GM20000 (cell line): Measurements from ENCODE around the gene HAGH.

Source experiments
- DNase-seq: peaks from one replicate; pipeline ENCODE4 v3.0.0; 2012; ENCODE audit warnings: low spot score
- TF ChIP-seq, protein P1 (sequence below): IDR thresholded peaks from 2 replicates; pipeline ENCODE4 v1.5.1; 2012; ENCODE audit warnings: mild to moderate bottlenecking, control low read depth; ENCODE audit errors: extremely low read depth, missing control alignments

The HAGH gene

DNA sequence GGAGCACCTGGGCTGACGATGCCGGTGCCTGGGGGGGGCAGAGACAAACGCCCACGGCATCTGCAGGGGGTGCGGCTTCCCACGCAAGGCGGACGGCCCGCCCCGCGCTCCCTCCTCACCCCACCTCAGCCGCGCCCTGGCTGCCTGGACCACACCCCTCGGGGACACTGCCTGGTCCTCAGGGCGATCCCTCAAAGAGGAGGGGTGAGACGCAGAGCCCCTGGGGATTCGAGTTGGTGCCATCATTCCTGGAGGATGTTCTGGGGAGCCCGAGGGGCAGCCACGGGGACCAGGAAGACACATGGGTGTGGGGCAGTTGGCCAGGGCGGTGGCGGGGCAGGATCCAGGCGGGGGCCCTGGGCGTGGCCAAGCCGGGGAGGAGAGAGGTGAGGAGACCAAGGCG is 37.0 kb downstream of the HAGH start:
- DNase-seq, result no peak
- TF ChIP-seq, protein P1, sequence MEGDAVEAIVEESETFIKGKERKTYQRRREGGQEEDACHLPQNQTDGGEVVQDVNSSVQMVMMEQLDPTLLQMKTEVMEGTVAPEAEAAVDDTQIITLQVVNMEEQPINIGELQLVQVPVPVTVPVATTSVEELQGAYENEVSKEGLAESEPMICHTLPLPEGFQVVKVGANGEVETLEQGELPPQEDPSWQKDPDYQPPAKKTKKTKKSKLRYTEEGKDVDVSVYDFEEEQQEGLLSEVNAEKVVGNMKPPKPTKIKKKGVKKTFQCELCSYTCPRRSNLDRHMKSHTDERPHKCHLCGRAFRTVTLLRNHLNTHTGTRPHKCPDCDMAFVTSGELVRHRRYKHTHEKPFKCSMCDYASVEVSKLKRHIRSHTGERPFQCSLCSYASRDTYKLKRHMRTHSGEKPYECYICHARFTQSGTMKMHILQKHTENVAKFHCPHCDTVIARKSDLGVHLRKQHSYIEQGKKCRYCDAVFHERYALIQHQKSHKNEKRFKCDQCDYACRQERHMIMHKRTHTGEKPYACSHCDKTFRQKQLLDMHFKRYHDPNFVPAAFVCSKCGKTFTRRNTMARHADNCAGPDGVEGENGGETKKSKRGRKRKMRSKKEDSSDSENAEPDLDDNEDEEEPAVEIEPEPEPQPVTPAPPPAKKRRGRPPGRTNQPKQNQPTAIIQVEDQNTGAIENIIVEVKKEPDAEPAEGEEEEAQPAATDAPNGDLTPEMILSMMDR, result no peak

DNA sequence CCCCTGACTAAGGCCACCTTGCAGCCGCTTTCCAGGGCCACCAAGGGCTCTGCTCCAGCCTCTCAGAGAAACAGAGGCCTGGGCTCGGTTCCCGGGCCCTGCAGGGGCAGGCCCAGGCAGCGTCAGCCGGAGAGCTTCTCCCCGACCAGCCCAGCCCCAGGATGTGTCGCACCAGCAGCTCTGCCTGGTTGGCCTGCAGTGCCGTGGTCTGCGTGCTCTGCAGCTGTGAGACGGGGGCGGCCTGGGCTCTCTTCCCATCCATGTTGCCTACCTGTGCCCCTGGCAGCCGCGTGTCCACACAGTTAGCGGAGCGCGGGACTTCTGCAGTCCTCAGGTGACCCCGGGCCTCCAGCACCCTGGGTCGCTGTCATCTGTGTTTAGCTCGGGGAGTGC is 37.9 kb downstream of the HAGH start:
- TF ChIP-seq, protein P1, result no peak
- DNase-seq, result no peak

DNA sequence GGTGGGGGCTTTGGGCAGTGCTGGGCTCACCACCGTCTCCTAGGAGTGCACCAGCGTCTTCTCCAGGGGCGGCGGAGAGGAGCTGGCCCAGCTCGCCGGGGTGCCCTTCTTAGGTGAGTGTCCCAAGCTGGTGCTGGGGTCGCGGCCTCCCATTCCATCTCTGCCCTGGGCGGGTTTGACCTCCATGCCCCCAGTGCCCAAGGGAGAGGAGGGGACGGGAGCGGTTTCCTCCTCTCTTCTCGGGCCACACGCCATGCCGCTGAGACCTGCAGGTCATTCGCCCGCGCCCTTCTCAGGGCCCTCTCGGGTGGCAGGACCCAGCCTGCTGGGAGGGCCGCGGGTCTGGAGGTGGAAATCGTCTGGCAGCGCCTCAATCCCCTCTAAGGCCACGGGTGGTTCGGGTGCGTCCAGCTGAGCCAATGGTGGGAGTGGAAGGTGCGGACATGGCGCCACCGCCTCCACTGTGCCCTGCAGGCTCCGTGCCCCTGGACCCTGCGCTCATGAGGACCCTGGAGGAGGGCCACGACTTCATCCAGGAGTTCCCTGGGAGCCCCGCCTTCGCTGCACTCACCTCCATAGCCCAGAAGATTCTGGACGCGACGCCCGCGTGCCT is 38.4 kb downstream of the HAGH start:
- no peak for DNase-seq
- TF ChIP-seq, protein P1, result no peak

DNA sequence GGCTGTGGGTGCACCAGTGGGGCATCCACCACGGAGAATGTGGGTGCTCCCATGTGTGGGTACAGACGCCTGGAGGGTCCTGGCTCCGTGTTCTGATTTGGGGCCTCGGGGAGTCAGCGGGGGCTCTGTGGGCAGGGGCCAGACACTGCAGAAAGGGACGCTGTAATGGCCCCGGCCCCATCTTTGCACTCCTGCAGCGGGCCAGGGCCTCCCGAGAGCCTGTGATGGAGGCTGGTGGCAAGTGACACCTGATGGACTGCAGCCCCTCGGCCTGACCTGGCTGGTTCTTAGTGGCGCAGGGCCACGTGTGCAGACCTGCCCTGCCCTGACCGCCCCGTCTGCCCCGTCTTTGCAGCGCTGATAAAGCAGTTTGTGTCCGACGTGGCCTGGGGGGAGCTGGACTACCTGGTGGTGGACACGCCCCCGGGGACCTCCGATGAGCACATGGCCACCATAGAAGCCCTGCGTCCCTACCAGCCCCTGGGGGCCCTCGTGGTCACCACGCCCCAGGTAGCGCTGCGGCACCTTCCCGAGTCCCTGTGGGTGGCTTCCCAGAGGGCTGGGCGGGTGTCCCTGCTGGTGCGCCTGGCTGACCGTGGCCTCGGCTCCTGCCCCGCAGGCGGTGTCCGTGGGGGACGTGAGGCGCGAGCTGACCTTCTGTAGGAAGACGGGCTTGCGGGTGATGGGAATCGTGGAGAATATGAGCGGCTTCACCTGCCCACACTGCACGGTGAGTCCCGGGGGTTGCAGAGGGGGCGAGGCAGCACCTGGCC is 39.1 kb downstream of the HAGH start:
- TF ChIP-seq, protein P1, result no peak
- DNase-seq, result no peak

DNA sequence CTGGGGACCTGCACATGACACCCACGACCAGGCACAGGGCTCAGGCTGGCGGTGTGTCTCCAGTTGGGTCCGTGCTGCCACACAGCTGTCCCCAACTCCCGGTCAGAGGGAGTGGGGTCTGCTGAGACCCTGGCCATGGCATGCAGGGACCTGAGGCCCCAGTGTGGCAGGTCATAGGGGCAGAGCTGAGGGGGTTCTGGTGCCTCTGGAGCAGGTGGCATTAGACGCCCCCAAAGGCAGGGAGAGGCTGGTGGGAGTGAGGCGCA is 39.6 kb downstream of the HAGH start:
- TF ChIP-seq, protein P1, result no peak
- DNase-seq, result no peak

DNA sequence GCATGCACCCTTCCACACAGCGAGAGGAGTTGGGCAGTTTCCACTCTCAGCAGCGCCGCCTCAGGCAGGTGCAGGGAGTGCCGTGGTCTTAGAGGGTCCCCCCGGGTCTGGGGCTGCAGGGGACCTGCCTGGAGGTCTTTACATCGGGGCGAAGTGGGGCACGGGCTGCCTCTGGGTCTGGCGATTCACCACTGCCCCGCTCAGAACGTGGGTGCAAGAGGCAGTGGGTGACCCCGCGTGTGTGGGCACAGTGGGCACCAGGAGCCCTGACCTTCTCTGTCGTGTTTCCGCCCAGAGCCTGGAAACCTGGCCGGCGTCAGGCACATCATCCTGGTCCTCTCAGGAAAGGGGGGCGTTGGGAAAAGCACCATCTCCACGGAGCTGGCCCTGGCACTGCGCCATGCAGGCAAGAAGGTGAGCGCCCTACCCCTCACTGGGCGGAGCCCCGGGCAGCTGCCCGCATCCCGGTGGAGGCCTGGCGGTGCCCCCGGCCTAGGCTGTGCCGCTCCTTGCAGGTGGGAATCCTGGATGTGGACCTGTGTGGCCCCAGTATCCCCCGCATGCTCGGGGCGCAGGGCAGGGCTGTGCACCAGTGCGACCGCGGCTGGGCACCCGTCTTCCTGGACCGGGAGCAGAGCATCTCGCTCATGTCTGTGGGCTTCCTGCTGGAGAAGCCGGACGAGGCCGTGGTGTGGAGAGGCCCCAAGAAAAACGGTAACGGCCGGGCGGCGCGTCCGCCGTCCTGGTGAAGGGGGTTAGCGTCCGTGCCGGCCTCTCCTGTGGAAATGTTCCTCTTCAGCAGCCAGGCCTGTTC is 40.2 kb downstream of the HAGH start:
- no peak for DNase-seq
- TF ChIP-seq, protein P1, result no peak

DNA sequence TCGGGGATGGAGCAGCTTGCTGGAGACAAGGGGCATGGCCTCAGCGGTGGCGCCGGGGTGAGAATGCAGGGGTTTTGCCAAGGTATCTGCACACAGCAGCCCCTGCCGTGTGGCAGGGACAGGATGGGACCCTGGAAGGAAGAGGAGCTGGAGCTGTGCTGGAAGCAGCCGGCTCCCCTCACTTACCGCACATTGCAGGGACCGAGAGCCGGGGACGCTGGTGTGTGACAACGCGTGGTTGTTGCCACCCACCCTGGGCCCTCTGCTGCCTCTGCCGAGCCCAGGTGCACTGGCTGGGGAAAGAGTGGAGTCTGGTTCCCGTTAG is 40.8 kb downstream of the HAGH start:
- TF ChIP-seq, protein P1, result no peak
- no peak for DNase-seq
